Nephron progenitor cell (in vitro differentiated cells): ENCODE results near the gene EZH2.

Experiments
- DNase-seq: peaks from one replicate; pipeline ENCODE4 v3.0.0; 2021
- H3K27ac Mint-ChIP-seq: 2 replicates; pipeline ENCODE4 v1.8.0; 2021; ENCODE audit warnings: mild to moderate bottlenecking, moderate library complexity, mixed read lengths
- H3K27me3 Mint-ChIP-seq: 2 replicates; pipeline ENCODE4 v1.8.0; 2021; ENCODE audit warnings: mild to moderate bottlenecking, low read depth, mixed read lengths; ENCODE audit not compliant: poor library complexity
- H3K36me3 Mint-ChIP-seq: 2 replicates; pipeline ENCODE4 v1.8.0; 2021; ENCODE audit warnings: low read depth, mixed read lengths
- H3K4me1 Mint-ChIP-seq: 2 replicates; pipeline ENCODE4 v1.8.0; 2021; ENCODE audit warnings: mixed read lengths
- H3K4me3 Mint-ChIP-seq: 2 replicates; pipeline ENCODE4 v1.8.0; 2021; ENCODE audit warnings: mild to moderate bottlenecking, moderate library complexity, mixed read lengths
- H3K9me3 Mint-ChIP-seq: 2 replicates; pipeline ENCODE4 v1.8.0; 2021; ENCODE audit warnings: mild to moderate bottlenecking, moderate library complexity, mixed read lengths
- CTCF ChIP-seq: fragments of 200-600 bp; sonication (generic); IDR thresholded peaks from 2 replicates; pipeline ENCODE4 v1.5.0; 2021; ENCODE audit warnings: antibody characterized with exemption

Gene EZH2

DNA sequence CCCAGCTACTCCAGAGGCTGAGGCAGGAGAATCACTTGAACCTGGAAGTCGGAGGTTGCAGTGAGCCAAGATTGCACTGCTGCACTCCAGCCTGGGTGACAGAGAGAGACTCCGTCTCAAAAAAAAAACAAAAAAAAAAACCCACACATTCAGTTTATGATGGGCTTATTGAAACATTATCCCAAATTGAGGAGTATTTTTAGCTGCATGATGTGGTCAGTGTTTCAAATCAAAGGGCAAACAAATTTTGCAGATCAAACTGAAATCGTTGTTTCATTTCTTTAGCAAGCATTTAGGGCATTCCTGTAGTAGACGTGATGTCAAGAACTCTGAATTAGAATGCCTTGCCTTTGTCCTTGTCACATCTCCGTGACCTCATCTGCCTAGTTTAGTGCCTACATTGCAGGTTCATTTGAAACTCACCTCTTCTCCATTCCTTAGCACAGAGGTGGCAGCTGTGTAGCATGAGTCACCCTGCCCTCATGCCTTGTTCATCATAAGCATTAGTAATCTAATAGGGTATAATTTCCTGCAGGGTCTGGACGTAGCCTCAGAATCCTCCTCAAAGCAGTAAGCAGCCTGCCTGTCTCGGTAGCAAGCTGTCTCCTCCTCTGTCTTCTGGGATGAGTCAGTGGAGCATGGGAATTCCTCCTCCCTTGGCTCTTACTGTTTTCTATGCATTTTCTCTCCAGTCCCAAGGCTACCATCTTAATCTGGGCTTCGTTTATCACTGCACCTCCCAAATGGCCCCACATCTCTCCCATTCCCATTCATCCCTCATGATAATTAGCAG is 111.6 kb downstream of the EZH2 start:
- no peak overlapping the region for H3K4me3 Mint-ChIP-seq
- H3K36me3 Mint-ChIP-seq, result peaks cover 49% of the 10 kb centered on the region
- H3K9me3 Mint-ChIP-seq, result no peaks in the 10 kb centered on the region
- DNase-seq, result no peak
- no peak for TF ChIP-seq CTCF
- peaks cover 27% of the 10 kb centered on the region for H3K4me1 Mint-ChIP-seq
- H3K27ac Mint-ChIP-seq, result peak overlapping the region; percentile 52
- no peaks in the 10 kb centered on the region for H3K27me3 Mint-ChIP-seq

DNA sequence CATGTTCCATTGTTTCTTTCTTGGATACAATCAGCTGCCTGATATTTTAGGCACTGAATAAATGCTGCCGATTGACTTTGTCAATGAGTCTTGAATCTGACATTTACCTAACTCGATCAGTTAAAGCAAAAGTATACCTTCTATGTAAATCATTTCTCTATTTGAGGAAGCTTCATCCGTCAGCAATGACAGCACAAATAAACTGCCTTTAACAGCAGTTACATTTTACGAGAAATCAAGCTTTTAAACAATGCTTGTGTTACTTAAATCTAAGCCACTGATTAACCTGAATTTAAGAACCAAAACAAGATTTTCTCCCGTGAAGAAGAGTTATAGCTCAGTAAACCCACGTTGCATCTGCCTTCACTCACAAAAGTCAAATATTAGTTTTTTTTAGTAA is 114.1 kb downstream of the EZH2 start:
- H3K27ac Mint-ChIP-seq, result no peak overlapping the region
- peaks cover 47% of the 10 kb centered on the region for H3K36me3 Mint-ChIP-seq
- no peak for TF ChIP-seq CTCF
- no peak overlapping the region for H3K4me3 Mint-ChIP-seq
- peaks cover 27% of the 10 kb centered on the region for H3K4me1 Mint-ChIP-seq
- DNase-seq, result no peak
- no peaks in the 10 kb centered on the region for H3K9me3 Mint-ChIP-seq
- peaks cover 3% of the 10 kb centered on the region for H3K27me3 Mint-ChIP-seq

DNA sequence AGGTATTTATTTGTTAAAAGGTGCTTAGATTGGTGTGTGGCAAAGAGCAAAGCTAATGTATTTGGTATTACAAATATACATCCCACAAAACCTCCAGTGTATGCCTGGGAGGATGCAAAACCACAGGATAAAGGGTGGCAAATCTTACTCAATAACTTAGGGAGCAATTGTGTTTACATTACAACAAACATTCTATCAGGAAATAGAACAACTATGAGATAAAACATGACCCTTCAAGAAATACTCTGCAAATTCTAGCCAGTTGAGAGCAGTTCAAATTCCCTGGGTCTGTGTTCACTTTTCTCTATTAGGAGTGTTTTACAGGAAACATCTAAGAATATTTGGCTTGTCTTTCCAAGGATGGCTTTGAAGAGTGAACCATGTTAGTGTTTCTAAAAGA is 120.5 kb downstream of the EZH2 start:
- Mint-ChIP-seq H3K4me3 (no peak overlapping the region), H3K4me1 (no peaks in the 10 kb centered on the region), H3K9me3 (no peaks in the 10 kb centered on the region), H3K36me3 (peaks cover 56% of the 10 kb centered on the region), H3K27me3 (peaks cover 3% of the 10 kb centered on the region), H3K27ac (peak overlapping the region; percentile 50)
- no peak for TF ChIP-seq CTCF
- no peak for DNase-seq

- peaks cover 3% of the 10 kb centered on the region for H3K27me3 Mint-ChIP-seq
- no peaks in the 10 kb centered on the region for H3K9me3 Mint-ChIP-seq
- H3K4me3 Mint-ChIP-seq, result no peak overlapping the region
- no peaks in the 10 kb centered on the region for H3K4me1 Mint-ChIP-seq
- TF ChIP-seq CTCF, result no peak
- no peak overlapping the region for H3K27ac Mint-ChIP-seq
- no peak for DNase-seq
- peaks cover 50% of the 10 kb centered on the region for H3K36me3 Mint-ChIP-seq
These were observed 122.4 kb downstream of the EZH2 start for GRCh38 chr7:148761499-148762278.
